NK-92 (cell line): Measurements from ENCODE around the gene NCK2.

Experiments
- DNase-seq: peaks from one replicate; lab custom pipeline; 2025; ENCODE audit not compliant: unreplicated experiment; lab: John Stamatoyannopoulos, UW

NCK2 gene

GRCh38 chr2:105789745-105790460 is 45.2 kb downstream of the NCK2 start:
- DNase-seq, result no peak

DNA sequence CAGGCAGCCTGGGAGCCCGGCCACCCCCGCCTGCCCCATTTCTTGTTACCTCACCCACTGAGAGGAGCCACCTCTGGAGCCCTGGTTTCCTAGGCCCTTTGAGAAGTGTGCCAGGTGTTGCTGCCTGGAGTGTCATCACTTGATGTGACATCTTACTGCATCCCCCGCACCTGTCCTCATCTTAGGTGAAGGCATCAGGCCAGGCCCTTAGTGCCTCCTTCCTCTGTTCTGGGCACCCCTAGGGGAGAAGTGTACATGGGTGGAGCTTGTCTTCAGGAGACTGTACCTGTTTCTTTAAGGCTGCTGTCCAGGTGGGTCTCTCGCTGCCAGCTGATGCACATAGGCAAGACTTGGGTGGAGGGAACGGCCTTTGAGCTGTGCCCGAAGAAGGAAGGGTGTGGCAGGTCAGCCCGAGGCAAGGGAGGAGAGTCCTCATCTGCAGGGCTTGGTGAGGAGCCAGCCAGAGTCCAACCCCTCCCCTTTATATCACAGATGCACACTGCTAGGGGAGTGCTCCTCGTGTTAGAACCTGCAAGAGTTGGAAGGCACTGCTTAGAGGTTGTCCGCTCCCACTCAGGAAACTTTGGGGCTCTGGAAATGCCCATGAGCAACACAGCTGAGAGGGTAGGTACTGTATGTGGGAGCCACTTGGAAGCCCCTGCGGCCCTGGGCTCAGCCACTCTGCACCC is 45.9 kb downstream of the NCK2 start:
- DNase-seq, result no peak

DNA sequence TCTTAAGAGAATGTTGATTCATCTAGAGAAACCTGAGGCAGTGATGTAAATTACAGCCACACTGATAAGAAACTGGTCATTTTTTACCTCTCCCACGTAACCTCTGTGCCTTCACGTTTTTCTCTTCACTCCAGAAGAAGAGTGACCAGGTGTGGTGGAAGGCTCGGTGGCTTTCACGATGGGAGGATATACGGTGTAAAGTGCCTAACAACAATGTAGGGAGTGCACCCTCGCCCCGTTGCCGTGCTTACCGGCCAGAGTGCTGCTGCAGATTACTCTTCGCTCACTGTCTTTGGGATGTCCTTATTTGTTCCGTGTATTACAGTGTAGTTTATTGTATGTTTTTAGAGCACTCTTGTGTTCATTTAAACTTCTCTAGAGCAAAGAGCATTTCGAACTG is 46.5 kb downstream of the NCK2 start:
- DNase-seq, result no peak

DNA sequence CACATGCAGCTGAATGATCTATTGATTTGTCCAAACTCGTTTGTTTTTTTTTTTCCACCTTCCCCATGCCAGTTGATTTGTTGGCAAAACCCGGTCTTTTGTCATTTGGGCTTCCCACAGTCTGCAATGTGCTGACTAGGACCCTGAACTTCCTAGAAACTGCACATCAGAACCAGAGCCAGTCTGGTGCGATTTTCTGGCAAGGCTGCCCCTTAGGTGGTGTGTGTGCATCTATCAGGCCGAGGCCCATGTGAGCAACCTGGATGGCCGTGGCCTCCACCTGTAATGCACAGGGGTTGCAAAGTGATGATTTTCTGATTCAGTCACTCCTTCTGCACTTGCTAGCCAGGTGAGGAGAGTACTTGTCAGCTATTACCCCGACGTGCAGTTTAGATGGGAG is 47.8 kb downstream of the NCK2 start:
- DNase-seq, result no peak

GRCh38 chr2:105793196-105793975 is 48.7 kb downstream of the NCK2 start:
- no peak for DNase-seq

GRCh38 chr2:105794926-105795574 is 50.3 kb downstream of the NCK2 start:
- DNase-seq, result no peak

- DNase-seq, result no peak
Observed at GRCh38 chr2:105795575-105795934, 50.8 kb downstream of the NCK2 start.

DNA sequence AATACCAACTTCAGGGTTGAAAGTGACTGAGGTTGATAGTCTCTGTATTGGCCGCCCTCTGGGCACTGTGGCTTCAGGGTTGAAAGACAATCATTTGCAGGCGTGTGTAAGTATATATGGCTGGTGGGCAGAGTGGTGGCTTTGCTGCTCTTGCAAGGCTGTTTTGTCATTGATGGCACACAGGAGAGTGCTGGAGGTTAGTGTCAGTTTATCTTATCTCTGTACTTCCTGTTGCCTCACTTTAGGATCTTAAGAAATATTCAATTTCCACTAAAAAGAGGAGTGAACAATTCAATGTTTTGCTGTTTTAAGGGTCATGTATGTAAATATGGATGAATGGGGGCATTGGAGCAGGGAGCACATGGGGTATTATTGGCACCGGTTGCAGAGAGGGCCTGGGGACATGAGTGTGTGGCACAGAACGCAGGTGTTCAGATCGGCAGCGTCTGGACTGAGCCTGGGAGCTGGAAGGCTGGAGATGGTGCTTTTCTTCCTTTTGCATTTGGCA is 51.5 kb downstream of the NCK2 start:
- DNase-seq, result no peak

DNA sequence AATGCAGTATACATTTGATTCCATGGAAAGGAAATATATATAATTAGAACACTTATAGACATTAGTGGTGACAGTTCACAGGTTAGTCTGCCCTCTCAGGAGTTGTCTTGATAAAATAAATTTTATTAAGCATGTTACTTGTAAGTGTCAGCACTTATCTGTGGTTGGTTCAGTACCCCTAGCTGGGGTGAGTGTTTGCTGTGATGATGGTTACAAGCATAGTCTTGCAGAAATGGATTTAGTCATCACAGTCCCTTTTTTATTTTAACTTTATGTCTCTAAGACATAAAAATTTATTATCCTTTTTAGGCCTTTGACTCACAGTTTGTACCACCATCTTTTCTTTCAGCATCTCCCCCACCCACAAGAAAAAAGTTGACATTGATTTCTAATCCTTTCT is 52.1 kb downstream of the NCK2 start:
- DNase-seq, result no peak

DNA sequence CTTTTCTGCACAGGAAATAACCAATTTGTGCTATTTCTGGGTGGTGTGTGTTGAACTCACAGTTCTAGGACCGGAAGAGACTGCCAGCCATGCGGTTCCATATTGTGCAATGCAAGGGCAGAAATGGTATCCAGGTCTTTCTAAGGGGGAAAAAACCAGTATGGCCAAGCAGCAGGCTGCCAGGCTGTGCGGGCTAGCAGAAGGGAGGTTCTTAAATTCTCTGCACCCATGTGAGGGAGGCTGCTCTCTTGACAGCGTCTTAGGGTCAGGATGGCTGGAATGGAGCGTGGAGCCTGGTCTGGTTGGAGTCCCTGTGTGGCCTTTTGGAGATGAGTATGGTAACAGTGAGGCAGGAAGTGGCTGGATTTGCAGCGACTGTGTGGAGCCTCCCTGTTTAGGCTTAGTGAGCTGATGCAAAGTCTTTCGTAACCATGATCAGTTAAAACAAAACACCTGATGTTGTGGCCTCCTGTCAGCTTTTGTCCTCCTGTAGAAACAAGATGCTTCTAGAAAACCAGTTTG is 52.6 kb downstream of the NCK2 start:
- no peak for DNase-seq

DNA sequence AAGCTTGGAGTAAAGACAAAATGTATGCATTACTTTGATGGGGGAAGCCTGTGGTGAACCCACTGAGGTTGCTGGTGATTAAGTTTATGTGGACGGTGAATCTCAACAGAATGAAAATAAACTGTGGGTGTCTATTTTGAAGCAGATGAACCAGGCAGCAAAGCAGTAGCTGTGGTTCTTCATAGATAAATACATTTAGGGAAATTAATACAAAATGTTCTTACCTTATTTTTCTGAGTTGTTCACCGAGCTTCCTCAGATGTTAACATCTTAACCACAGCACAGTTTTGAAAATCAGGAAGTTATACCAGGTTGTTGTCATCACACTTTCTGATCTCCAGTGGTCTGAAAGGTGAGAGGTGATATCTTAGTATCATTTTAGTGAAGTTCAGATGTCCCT is 53.9 kb downstream of the NCK2 start:
- no peak for DNase-seq

DNA sequence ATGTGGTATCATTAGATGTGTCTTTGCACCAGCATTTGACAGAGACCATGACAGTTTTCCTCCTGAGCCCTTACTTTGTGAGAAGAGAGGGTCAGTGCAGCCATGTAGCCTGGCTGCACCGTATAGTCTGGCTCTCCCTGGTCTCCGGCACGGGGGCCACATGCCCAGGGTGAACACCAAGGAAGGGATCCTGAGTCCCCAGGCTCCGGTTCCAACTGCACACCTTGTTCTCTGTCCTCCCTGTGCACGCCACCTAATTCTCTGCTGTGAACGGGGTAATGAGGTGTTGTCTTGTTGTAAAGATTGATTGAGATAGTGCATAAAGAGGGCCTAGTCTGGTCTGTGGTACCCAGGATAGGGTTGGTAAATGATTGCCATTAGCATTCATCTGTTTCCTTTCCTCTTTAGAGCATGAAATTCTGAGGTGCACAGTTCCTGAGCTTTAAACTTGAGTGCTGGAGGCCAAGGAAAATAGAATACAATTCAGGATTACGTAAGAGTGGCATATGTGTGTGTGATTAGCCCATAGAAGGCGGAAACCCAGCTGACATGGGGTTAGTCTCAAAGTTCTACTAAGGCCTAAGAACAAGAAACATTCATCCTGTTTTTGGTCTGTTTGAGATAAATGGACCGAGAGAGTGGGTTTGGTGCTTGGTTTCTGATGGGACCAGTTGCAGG is 55.5 kb downstream of the NCK2 start:
- no peak for DNase-seq

GRCh38 chr2:105800953-105801635 is 56.4 kb downstream of the NCK2 start:
- DNase-seq, result no peak

DNA sequence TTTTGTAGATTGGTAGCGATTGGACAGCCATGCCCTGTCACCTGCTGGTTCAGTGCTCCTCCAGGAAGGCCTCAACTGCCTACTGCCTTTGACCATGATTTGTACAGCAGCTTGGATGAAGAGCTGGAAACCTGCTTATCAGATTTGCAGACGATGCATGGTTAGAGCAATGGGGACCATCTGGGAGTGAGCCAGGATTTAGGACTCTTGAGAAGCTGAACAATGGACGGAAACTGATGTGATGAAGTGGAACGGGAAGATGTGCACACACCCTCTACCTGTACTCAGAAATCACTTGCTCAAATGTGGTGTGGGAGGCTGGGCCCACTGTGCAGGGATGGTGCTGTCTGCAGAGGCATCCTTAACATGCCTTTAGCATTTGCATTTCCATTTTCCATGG is 57.2 kb downstream of the NCK2 start:
- no peak for DNase-seq

DNA sequence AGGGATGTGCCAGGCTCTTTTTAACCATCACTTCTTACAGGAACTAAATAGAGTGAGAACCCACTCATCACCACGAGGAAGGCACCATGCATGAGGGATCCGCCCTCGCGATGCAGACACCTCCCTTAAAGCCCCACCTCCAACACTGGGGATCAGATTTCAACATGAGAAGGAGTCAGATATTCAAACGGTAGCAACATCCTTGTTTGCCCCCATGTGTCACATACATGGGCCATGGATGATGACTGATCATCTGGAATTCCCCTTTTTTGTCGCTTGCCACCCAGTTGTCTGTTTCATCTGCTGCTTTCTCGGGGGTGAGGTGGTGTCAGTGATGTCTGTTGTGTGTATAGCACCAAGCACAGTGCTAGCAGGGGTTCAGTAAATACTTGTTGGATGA is 57.9 kb downstream of the NCK2 start:
- no peak for DNase-seq

- DNase-seq, result no peak
Observed at GRCh38 chr2:105803337-105803736, 58.6 kb downstream of the NCK2 start.

DNA sequence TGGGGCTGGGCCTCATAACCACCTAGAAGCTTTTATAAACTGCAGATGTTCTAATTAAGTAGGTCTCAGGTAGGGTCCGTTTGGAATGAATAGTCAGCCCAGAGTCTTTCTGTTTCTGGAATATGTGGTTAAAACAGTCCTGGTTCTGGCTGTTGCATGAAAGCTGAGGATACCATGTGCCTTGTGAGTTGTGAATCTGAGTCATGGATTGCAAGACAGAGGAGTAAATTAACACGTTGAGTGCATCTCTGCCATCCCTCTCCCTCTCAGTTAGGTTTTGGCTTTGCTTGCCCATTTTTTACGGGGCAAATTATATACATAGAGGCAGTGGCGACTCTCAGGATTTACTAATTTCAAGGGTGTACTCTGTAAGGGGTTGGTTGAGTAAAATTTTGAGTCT is 59.1 kb downstream of the NCK2 start:
- no peak for DNase-seq

DNA sequence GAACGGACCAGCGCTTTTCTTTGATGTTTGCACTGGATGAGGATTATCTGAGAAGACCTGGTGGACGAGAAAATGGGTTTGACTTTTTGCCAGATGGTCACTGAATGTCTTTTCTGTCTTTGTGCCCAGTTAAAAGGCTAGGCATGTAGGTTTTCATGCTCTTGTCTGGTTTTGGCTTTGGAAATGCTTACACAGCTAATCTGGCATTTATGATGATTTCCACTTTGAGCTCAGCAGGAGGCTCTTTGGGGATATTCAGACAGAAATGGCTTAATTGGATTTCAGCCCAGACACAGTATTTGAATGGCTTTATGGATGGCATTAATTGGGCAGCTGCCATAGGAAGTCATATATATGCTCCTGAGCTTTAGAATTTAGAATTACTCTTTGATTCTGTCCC is 59.6 kb downstream of the NCK2 start:
- DNase-seq, result no peak

GRCh38 chr2:105806996-105807395 is 62.3 kb downstream of the NCK2 start:
- no peak for DNase-seq

DNA sequence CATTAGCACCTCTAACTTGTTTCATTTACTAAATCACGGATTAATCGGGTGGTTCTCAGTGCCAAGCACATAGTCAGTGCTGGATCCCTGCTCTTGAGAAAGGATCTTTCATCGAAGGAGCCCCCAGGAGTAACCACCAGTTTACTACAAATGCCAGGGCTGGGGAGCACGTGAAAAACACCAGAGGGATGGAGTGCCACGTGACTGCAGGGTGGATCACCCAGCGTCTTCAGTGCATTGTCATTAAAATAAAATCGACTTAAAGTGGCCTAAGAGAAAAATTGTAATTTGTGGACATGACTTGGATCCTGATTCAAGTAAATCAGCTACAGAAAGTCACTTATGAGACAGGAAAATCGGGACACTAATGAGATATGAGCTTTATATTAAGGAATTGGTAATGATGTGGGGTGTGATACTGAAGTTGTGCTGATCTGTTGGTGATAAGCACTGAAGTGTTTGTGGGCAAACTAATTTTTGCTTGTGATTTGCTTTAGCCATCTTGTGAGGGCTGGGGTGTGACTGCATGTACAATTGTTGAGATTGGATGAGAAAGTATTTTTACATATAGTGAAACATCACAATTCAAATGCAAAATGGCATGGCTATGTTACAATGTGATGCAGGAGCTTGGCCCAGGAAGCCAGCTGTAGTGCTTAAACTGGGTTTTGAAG is 63.8 kb downstream of the NCK2 start:
- no peak for DNase-seq
